Astrocyte (in vitro differentiated cells and primary cell): ENCODE measurements around the gene CCDC120. TPM values are rescaled to one million over a fixed set of nuclear protein-coding genes. Genes with fewer than 3 reads are reported as not detected.

Experiments used
- DNase-seq: peaks from one replicate; pipeline ENCODE4 v3.0.0-alpha.2; 2010; ENCODE audit warnings: low read depth
- FAIRE-seq: peaks from 2 replicates; lab custom pipeline; 2011; peaks lifted over from hg19 to GRCh38; lab: Jason Lieb, UNC
- H2AFZ ChIP-seq: 2 replicates; pipeline ENCODE4 v1.6.0; 2012; ENCODE audit warnings: low read depth, low read length, inconsistent platforms
- H3K27ac ChIP-seq: 2 replicates; pipeline ENCODE4 v1.5.1; 2011; ENCODE audit warnings: low read depth, low read length, inconsistent platforms
- H3K27me3 ChIP-seq: 2 replicates; pipeline ENCODE4 v1.6.0; 2011; ENCODE audit warnings: low read length, inconsistent platforms; ENCODE audit not compliant: insufficient read depth
- H3K36me3 ChIP-seq: 2 replicates; pipeline ENCODE4 v1.5.1; 2011; ENCODE audit warnings: low read length, inconsistent platforms; ENCODE audit not compliant: insufficient read depth
- H3K4me1 ChIP-seq: 2 replicates; pipeline ENCODE4 v1.5.1; 2011; ENCODE audit warnings: low read length, inconsistent platforms; ENCODE audit not compliant: insufficient read depth
- H3K4me2 ChIP-seq: 2 replicates; pipeline ENCODE4 v1.6.0; 2012; ENCODE audit warnings: low read length, inconsistent platforms
- H3K4me3 ChIP-seq: 2 replicates; pipeline ENCODE4 v1.5.1; 2011; ENCODE audit warnings: low read depth, mild to moderate bottlenecking, low read length, inconsistent platforms; ENCODE audit not compliant: insufficient read depth
- H3K79me2 ChIP-seq: 2 replicates; pipeline ENCODE4 v1.6.0; 2012; ENCODE audit warnings: mild to moderate bottlenecking, low read length, inconsistent platforms; ENCODE audit not compliant: insufficient read depth
- H3K9ac ChIP-seq: 2 replicates; pipeline ENCODE4 v1.6.0; 2012; ENCODE audit warnings: mild to moderate bottlenecking, low read length, inconsistent platforms
- H3K9me3 ChIP-seq: 2 replicates; pipeline ENCODE4 v1.5.1; 2012; ENCODE audit warnings: low read depth, mild to moderate bottlenecking, low read length, inconsistent platforms; ENCODE audit not compliant: insufficient read depth
- H4K20me1 ChIP-seq: 2 replicates; pipeline ENCODE4 v1.6.0; 2012; ENCODE audit warnings: low read length, inconsistent platforms; ENCODE audit not compliant: insufficient read depth
- H3K27ac Mint-ChIP-seq: one replicate; pipeline ENCODE4 v1.8.0; 2021; ENCODE audit warnings: mild to moderate bottlenecking, mixed read lengths; ENCODE audit not compliant: unreplicated experiment
- H3K27me3 Mint-ChIP-seq: one replicate; pipeline ENCODE4 v1.8.0; 2021; ENCODE audit warnings: low read depth, mixed read lengths; ENCODE audit not compliant: unreplicated experiment
- H3K36me3 Mint-ChIP-seq: one replicate; pipeline ENCODE4 v1.8.0; 2021; ENCODE audit warnings: low read depth, mixed read lengths; ENCODE audit not compliant: unreplicated experiment
- H3K4me1 Mint-ChIP-seq: one replicate; pipeline ENCODE4 v1.8.0; 2021; ENCODE audit warnings: low read depth, mixed read lengths; ENCODE audit not compliant: unreplicated experiment
- H3K4me3 Mint-ChIP-seq: one replicate; pipeline ENCODE4 v1.8.0; 2021; ENCODE audit warnings: mild to moderate bottlenecking, moderate library complexity, mixed read lengths; ENCODE audit not compliant: unreplicated experiment
- H3K9me3 Mint-ChIP-seq: one replicate; pipeline ENCODE4 v1.8.0; 2021; ENCODE audit warnings: mild to moderate bottlenecking, mixed read lengths; ENCODE audit not compliant: unreplicated experiment
- EZH2 ChIP-seq: IDR thresholded peaks from 2 replicates; pipeline ENCODE4 v1.6.1; 2012; ENCODE audit warnings: mild to moderate bottlenecking, low read length, inconsistent platforms; ENCODE audit not compliant: insufficient read depth
- total RNA-seq: library from RNA; stranded (reverse); gene quantifications from 2 replicates; pipeline ENCODE4 v1.2.1, GENCODE V29; 2021
- TF ChIP-seq, protein P1 (sequence below): IDR thresholded peaks from 2 replicates; pipeline ENCODE4 v1.5.1; 2011; ENCODE audit warnings: low read depth, mild to moderate bottlenecking, inconsistent platforms, low read length, moderate library complexity; ENCODE audit not compliant: insufficient read depth

CCDC120 gene
- total RNA-seq, 1 donor from 2014 or later: 8.2 TPM

GRCh38 chrX:49053223-49054072, 5.4 kb upstream of the CCDC120 start:
- Mint-ChIP-seq H3K36me3 (no peaks in the 10 kb centered on the region), H3K27me3 (no peaks in the 10 kb centered on the region), H3K9me3 (peaks cover 2% of the 10 kb centered on the region), H3K4me1 (peaks cover 11% of the 10 kb centered on the region), H3K4me3 (peak overlapping the region; percentile 91), H3K27ac (no peak overlapping the region)
- Histone ChIP-seq H4K20me1 (no peaks in the 10 kb centered on the region), H3K79me2 (peaks cover 4% of the 10 kb centered on the region), H3K9me3 (no peaks in the 10 kb centered on the region), H3K4me2 (peak overlapping the region; percentile 88), H3K27ac (no peak overlapping the region), H3K27me3 (no peaks in the 10 kb centered on the region), H3K4me1 (peaks cover 7% of the 10 kb centered on the region), H2AFZ (peak overlapping the region; percentile 64), H3K36me3 (no peaks in the 10 kb centered on the region), H3K4me3 (peak overlapping the region; percentile 54), H3K9ac (peak overlapping the region; percentile 72)
- FAIRE-seq (no peak), DNase-seq (no peak)
- no peak for TF ChIP-seq EZH2
- TF ChIP-seq, protein P1, sequence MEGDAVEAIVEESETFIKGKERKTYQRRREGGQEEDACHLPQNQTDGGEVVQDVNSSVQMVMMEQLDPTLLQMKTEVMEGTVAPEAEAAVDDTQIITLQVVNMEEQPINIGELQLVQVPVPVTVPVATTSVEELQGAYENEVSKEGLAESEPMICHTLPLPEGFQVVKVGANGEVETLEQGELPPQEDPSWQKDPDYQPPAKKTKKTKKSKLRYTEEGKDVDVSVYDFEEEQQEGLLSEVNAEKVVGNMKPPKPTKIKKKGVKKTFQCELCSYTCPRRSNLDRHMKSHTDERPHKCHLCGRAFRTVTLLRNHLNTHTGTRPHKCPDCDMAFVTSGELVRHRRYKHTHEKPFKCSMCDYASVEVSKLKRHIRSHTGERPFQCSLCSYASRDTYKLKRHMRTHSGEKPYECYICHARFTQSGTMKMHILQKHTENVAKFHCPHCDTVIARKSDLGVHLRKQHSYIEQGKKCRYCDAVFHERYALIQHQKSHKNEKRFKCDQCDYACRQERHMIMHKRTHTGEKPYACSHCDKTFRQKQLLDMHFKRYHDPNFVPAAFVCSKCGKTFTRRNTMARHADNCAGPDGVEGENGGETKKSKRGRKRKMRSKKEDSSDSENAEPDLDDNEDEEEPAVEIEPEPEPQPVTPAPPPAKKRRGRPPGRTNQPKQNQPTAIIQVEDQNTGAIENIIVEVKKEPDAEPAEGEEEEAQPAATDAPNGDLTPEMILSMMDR: no peak

GRCh38 chrX:49054073-49054762, 4.6 kb upstream of the CCDC120 start:
- H4K20me1 ChIP-seq: no peaks in the 10 kb centered on the region
- DNase-seq (no peak), FAIRE-seq (peak; percentile 60)
- peak overlapping the region; percentile 54 for H3K4me3 ChIP-seq
- peaks cover 4% of the 10 kb centered on the region for H3K79me2 ChIP-seq
- Mint-ChIP-seq H3K27me3 (no peaks in the 10 kb centered on the region), H3K4me3 (peak overlapping the region; percentile 91), H3K4me1 (peaks cover 11% of the 10 kb centered on the region), H3K27ac (peak overlapping the region; percentile 72), H3K9me3 (peaks cover 2% of the 10 kb centered on the region), H3K36me3 (no peaks in the 10 kb centered on the region)
- no peak overlapping the region for H2AFZ ChIP-seq
- H3K9me3 ChIP-seq: no peaks in the 10 kb centered on the region
- no peak overlapping the region for H3K27ac ChIP-seq
- no peaks in the 10 kb centered on the region for H3K27me3 ChIP-seq
- peak overlapping the region; percentile 88 for H3K4me2 ChIP-seq
- TF ChIP-seq EZH2: no peak
- TF ChIP-seq, protein P1: no peak
- no peaks in the 10 kb centered on the region for H3K36me3 ChIP-seq
- H3K9ac ChIP-seq: peak overlapping the region; percentile 72
- H3K4me1 ChIP-seq: peaks cover 7% of the 10 kb centered on the region
